CD4-positive, alpha-beta T cell (primary cell): Measurements from ENCODE around the gene LIG3. TPM values are rescaled to one million over a fixed set of nuclear protein-coding genes. Genes with fewer than 3 reads are reported as not detected.

Experiments
- ATAC-seq: fragments of 200-7000 bp; cut with Tn5 transposase; one replicate; pipeline ENCODE4 v1.10.0; 2022; ENCODE audit warnings: mild to moderate bottlenecking; ENCODE audit not compliant: poor library complexity
- CTCF ChIA-PET: fragments of 350-600 bp; sonication (Branson Sonifier 250); formaldehyde crosslinking; loops from one replicate; lab custom pipeline; 2021; ENCODE audit warnings: antibody characterized with exemption, inconsistent platforms; lab: Charles Lee
- POLR2A ChIA-PET: fragments of 350-600 bp; sonication (Branson Sonifier 250); formaldehyde crosslinking; loops from one replicate; lab custom pipeline; 2021; ENCODE audit warnings: antibody characterized with exemption, inconsistent platforms; lab: Charles Lee
- DNase-seq, 14 experiments: peaks; one replicate each; pipeline ENCODE4 v3.0.0-alpha.2; 2013 to 2020; ENCODE audit warnings: mixed read lengths in 2 of 14
- H3K27ac ChIP-seq, 2 donors: one replicate each; pipeline versions ENCODE4 v1.5.1 to v1.7.0; 2013; ENCODE audit warnings: low read length in 2 of 2, low read depth in 1 of 2, mild to moderate bottlenecking in 1 of 2
- H3K27me3 ChIP-seq, 2 experiments: 1 replicate in 1 of 2; 2 replicates in 1 of 2; pipeline versions ENCODE4 v1.6.1 to v1.7.0; 2013; ENCODE audit warnings: low read length in 2 of 2, control low read depth in 1 of 2, mild to moderate bottlenecking in 1 of 2, moderate library complexity in 1 of 2; ENCODE audit not compliant: insufficient read depth in 2 of 2, control insufficient read depth in 1 of 2
- H3K36me3 ChIP-seq: one replicate; pipeline ENCODE4 v1.6.1; 2013; ENCODE audit warnings: low read length, control low read depth; ENCODE audit not compliant: insufficient read depth
- H3K4me1 ChIP-seq: one replicate; pipeline ENCODE4 v1.6.1; 2013; ENCODE audit warnings: low read length, control low read depth; ENCODE audit not compliant: insufficient read depth
- H3K4me3 ChIP-seq: one replicate; pipeline ENCODE4 v1.5.1; 2013; ENCODE audit warnings: mild to moderate bottlenecking, low read length, moderate library complexity
- H3K9me3 ChIP-seq, 2 experiments: 1 replicate in 1 of 2; 2 replicates in 1 of 2; pipeline versions ENCODE4 v1.6.1 to v1.7.0; 2013; ENCODE audit warnings: low read length in 2 of 2, mild to moderate bottlenecking in 2 of 2, control low read depth in 1 of 2, moderate library complexity in 1 of 2; ENCODE audit not compliant: control insufficient read depth in 1 of 2, insufficient read depth in 1 of 2
- H3K27ac Mint-ChIP-seq: one replicate; pipeline ENCODE4 v1.8.0; 2020; ENCODE audit warnings: mixed read lengths
- H3K27me3 Mint-ChIP-seq: one replicate; pipeline ENCODE4 v1.8.0; 2021; ENCODE audit warnings: mixed read lengths
- H3K36me3 Mint-ChIP-seq: one replicate; pipeline ENCODE4 v1.8.0; 2021; ENCODE audit warnings: low read depth, mixed read lengths
- H3K4me1 Mint-ChIP-seq: one replicate; pipeline ENCODE4 v1.8.0; 2021; ENCODE audit warnings: low read depth, mixed read lengths
- H3K4me3 Mint-ChIP-seq: one replicate; pipeline ENCODE4 v1.8.0; 2020; ENCODE audit warnings: mild to moderate bottlenecking, mixed read lengths
- H3K9me3 Mint-ChIP-seq: one replicate; pipeline ENCODE4 v1.8.0; 2020; ENCODE audit warnings: mixed read lengths
- CTCF ChIP-seq: fragments of 200-600 bp; IDR thresholded peaks from one replicate; pipeline ENCODE4 v1.8.0; 2022; ENCODE audit warnings: antibody characterized with exemption, mild to moderate bottlenecking
- intact Hi-C, 2 experiments: fragments of 100-400 bp; cut with DNase I in 1 of 2; cut with micrococcal nuclease in 1 of 2; formaldehyde crosslinking; loops; one replicate each; pipeline versions ENCODE4 v1.15.1 to v1.9.0; 2023 to 2025; cut with DNase I, micrococcal nuclease
- total RNA-seq, 174 experiments: library from RNA in 2 of 174; stranded (reverse) in 2 of 174; gene quantifications; one replicate each; pipeline ENCODE4 v1.2.3 and lab custom pipeline; 2021 to 2026

The LIG3 gene
- total RNA-seq, 2 experiments from 2014 or later = 44.6 to 49.1 TPM

GRCh38 chr17:35046245-35046644 is 65.9 kb downstream of the LIG3 start:
- H3K4me1 ChIP-seq = peaks cover 92% of the 10 kb centered on the region
- intact Hi-C loops = loop anchor here (1.0 to 2.0 kb wide), 2 partner anchors 17 kb away; partner anchors contain the start of gene RFFL (in 2 of the 2)
- Mint-ChIP-seq H3K4me1 (peaks cover 74% of the 10 kb centered on the region), H3K27me3 (no peaks in the 10 kb centered on the region), H3K9me3 (no peaks in the 10 kb centered on the region), H3K36me3 (peaks cover 11% of the 10 kb centered on the region), H3K4me3 (peak overlapping the region; percentile 78), H3K27ac (peak overlapping the region; percentile 93)
- H3K9me3 ChIP-seq = no peaks in the 10 kb centered on the region
- peak overlapping the region; percentile 76 to 82 for H3K27ac ChIP-seq
- DNase-seq (no peak), ATAC-seq (no peak)
- no peaks in the 10 kb centered on the region for H3K36me3 ChIP-seq
- no peaks in the 10 kb centered on the region for H3K27me3 ChIP-seq
- H3K4me3 ChIP-seq = peak overlapping the region; percentile 37
- ChIA-PET CTCF (interaction anchor here (0.6 to 2.0 kb wide), 6 partner anchors 17 to 254 kb away, joined by 3 to 10 read pairs (median 6); partner anchors contain the start of gene RFFL), POLR2A (interaction anchor here (0.7 to 3.2 kb wide), 15 partner anchors 11 to 493 kb away, joined by 3 to 31 read pairs (median 4); partner anchors contain the start of genes LIG3 and RFFL)
- TF ChIP-seq CTCF = no peak

- POLR2A ChIA-PET = interaction anchor here (0.7 to 3.2 kb wide), 15 partner anchors 11 to 493 kb away, joined by 3 to 31 read pairs (median 4); partner anchors contain the start of genes LIG3 and RFFL
- DNase-seq = peak; percentile 28 to 87 (median 50)
Observed at GRCh38 chr17:35046740-35047283, 66.5 kb downstream of the LIG3 start.

More at GRCh38 chr17:35046740-35047283, 66.5 kb downstream of the LIG3 start:
- no peaks in the 10 kb centered on the region for H3K9me3 ChIP-seq
- H3K4me3 ChIP-seq = peak overlapping the region; percentile 37
- peaks cover 11% of the 10 kb centered on the region for H3K36me3 Mint-ChIP-seq
- peaks cover 90% of the 10 kb centered on the region for H3K4me1 ChIP-seq
- no peaks in the 10 kb centered on the region for H3K27me3 Mint-ChIP-seq
- no peaks in the 10 kb centered on the region for H3K27me3 ChIP-seq
- CTCF ChIA-PET = interaction anchor here (0.6 to 2.0 kb wide), 6 partner anchors 17 to 255 kb away, joined by 3 to 10 read pairs (median 6); partner anchors contain the start of gene RFFL
- intact Hi-C loops = loop anchor here (1.0 to 2.0 kb wide), 2 partner anchors 16 kb away; partner anchors contain the start of gene RFFL (in 2 of the 2)
- peak overlapping the region; percentile 78 for H3K4me3 Mint-ChIP-seq
- H3K4me1 Mint-ChIP-seq = peaks cover 79% of the 10 kb centered on the region
- TF ChIP-seq CTCF = no peak
- no peaks in the 10 kb centered on the region for H3K36me3 ChIP-seq
- peak; percentile 74 for ATAC-seq
- H3K27ac Mint-ChIP-seq = peak overlapping the region; percentile 93
- peak overlapping the region; percentile 76 to 82 for H3K27ac ChIP-seq
- no peaks in the 10 kb centered on the region for H3K9me3 Mint-ChIP-seq
